ENCODE data around the gene ZNF438.

- TF ChIP-seq CTCF (IDR thresholded peaks at IDR 0.05) (no peak), POLR2A (IDR thresholded peaks at IDR 0.05) (no peak)
Observed at GRCh38 chr10:31033147-31033546, 1.5 kb upstream of the ZNF438 start.
